Measurements from ENCODE around the gene CDC42BPA.
"Not testable (repeated sequence)": the region's sequence is repeated elsewhere in the genome, so short reads cannot be mapped to it uniquely, and the experiment has no call there.

Gene CDC42BPA

GRCh38 chr1:227308367-227309336, 9.6 kb downstream of the CDC42BPA start:
- no peak for DNase-seq

GRCh38 chr1:227306689-227307088, 11.6 kb downstream of the CDC42BPA start:
- DNase-seq, result no peak

GRCh38 chr1:227305894-227306626, 12.2 kb downstream of the CDC42BPA start:
- DNase-seq, result no peak

GRCh38 chr1:227304665-227305064, 13.6 kb downstream of the CDC42BPA start:
- DNase-seq, result no peak

- no peak for DNase-seq
Observed at GRCh38 chr1:227303662-227304061, 14.6 kb downstream of the CDC42BPA start.

- no peak for DNase-seq
Observed at GRCh38 chr1:227300682-227301081, 17.6 kb downstream of the CDC42BPA start.

GRCh38 chr1:227299688-227300087, 18.6 kb downstream of the CDC42BPA start:
- DNase-seq, result no peak

- DNase-seq, result no peak
Observed at GRCh38 chr1:227299241-227299627, 19.1 kb downstream of the CDC42BPA start.

GRCh38 chr1:227298512-227299240, 19.6 kb downstream of the CDC42BPA start:
- no peak for DNase-seq

GRCh38 chr1:227297073-227297793, 21.1 kb downstream of the CDC42BPA start:
- DNase-seq, result no peak

GRCh38 chr1:227295609-227296008, 22.7 kb downstream of the CDC42BPA start:
- DNase-seq, result no peak

GRCh38 chr1:227285745-227286144, 32.5 kb downstream of the CDC42BPA start:
- DNase-seq, result no peak

GRCh38 chr1:227281371-227281770, 36.9 kb downstream of the CDC42BPA start:
- no peak for DNase-seq

- no peak for DNase-seq
Observed at GRCh38 chr1:227280836-227281235, 37.5 kb downstream of the CDC42BPA start.

GRCh38 chr1:227276156-227276693, 42.1 kb downstream of the CDC42BPA start:
- DNase-seq, result not testable (repeated sequence)

GRCh38 chr1:227273557-227273956, 44.7 kb downstream of the CDC42BPA start:
- DNase-seq, result no peak

GRCh38 chr1:227272428-227272827, 45.9 kb downstream of the CDC42BPA start:
- DNase-seq, result no peak

- no peak for DNase-seq
Observed at GRCh38 chr1:227270554-227270953, 47.7 kb downstream of the CDC42BPA start.

- no peak for DNase-seq
Observed at GRCh38 chr1:227268943-227269342, 49.3 kb downstream of the CDC42BPA start.

GRCh38 chr1:227265891-227266290, 52.4 kb downstream of the CDC42BPA start:
- DNase-seq, result no peak

- DNase-seq, result no peak
Observed at GRCh38 chr1:227263869-227264268, 54.4 kb downstream of the CDC42BPA start.

GRCh38 chr1:227261501-227261900, 56.8 kb downstream of the CDC42BPA start:
- no peak for DNase-seq
